ENCODE measurements around the gene PICK1.
"Not testable (repeated sequence)": the region's sequence is repeated elsewhere in the genome, so short reads cannot be mapped to it uniquely, and the experiment has no call there.

Gene PICK1

DNA sequence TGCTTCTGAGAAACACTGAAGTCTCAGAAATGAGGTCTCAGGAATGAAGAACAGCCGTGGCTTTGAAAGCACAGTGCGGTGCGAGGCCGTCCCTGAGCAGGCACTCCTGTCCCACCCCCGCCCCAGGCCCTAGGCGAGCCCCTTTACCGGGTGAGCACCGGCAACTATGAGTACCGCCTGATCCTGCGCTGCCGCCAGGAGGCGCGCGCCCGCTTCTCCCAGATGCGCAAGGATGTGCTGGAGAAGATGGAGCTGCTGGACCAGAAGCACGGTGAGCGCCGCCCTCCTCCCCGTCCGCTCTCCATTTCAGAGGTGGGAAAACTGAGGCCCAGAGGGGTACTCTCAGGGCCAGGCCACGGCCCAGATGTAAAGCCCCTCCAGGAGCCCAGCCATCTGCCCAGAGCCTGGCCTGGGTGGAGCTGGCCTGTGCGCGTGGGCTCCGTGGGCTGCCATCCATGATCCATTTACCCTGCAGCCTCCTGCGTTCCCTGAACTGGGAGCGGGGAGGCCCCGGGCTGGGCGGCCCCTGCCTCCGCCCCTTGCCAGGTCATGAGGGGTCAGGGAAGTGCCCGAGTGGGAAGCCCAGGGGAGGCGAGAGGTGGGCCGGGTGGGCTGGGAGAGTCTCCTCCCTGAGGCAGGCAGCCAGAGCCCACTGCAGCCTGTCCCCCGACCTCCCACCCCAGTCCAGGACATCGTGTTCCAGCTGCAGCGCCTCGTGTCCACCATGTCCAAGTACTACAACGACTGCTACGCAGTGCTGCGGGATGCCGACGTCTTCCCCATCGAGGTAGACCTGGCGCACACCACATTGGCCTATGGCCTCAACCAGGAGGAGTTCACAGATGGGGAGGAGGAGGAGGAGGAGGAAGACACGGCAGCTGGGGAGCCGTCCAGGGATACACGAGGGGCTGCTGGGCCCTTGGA lies 17.2 kb downstream of the PICK1 start:
- H3K27ac ChIP-seq, result no peak overlapping the region
- no peak for DNase-seq (ENCODE audit: low spot score)
- CTCF ChIA-PET, result no interaction called here
- TF ChIP-seq, protein P1, sequence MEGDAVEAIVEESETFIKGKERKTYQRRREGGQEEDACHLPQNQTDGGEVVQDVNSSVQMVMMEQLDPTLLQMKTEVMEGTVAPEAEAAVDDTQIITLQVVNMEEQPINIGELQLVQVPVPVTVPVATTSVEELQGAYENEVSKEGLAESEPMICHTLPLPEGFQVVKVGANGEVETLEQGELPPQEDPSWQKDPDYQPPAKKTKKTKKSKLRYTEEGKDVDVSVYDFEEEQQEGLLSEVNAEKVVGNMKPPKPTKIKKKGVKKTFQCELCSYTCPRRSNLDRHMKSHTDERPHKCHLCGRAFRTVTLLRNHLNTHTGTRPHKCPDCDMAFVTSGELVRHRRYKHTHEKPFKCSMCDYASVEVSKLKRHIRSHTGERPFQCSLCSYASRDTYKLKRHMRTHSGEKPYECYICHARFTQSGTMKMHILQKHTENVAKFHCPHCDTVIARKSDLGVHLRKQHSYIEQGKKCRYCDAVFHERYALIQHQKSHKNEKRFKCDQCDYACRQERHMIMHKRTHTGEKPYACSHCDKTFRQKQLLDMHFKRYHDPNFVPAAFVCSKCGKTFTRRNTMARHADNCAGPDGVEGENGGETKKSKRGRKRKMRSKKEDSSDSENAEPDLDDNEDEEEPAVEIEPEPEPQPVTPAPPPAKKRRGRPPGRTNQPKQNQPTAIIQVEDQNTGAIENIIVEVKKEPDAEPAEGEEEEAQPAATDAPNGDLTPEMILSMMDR (conservative IDR thresholded peaks at IDR 0.05; ENCODE audit: low read depth), result no peak
- POLR2A ChIA-PET (ENCODE audit: low non-redundant PET), result no interaction called here

DNA sequence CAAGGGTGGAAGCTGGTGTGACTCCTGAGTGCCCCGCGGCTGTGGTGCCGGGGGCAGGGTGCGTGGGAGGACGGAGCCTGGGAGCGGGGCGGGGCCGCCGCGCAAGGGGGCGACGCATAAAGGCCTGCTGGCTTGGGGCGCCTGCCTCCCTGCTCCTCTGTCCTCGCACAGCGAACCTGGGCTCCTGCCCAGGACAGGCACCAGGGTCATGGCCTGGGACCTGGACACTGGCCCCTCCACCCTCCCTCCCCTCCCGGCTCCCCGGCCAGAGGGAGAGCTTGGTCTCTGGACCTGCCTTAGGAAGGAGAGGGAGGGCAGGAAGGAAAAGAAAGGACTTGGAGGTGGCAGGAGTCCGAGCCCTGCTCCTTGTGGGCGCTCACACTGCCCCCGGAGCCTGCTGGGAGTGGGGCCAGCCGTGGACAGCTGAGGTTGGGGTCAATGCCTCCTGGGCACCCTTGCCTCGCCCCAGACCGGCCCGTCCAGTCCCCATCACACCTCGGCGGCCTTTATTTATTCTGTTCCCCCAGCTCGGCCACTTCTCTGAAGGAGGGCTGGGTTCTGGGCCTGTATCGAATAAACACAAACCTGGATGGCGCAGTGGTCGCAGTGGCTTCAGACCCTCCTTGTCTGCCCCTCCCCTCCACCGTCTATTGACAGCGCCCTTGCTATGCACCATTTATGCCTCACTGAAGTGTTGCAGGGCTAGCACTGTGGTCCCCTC lies 18.1 kb downstream of the PICK1 start:
- no peak for DNase-seq (ENCODE audit: low spot score)
- no peak overlapping the region; the same call in 1 of the 2 replicates for H3K27ac ChIP-seq
- POLR2A ChIA-PET (ENCODE audit: low non-redundant PET), result no interaction called here
- TF ChIP-seq, protein P1 (conservative IDR thresholded peaks at IDR 0.05; ENCODE audit: low read depth), result no peak
- CTCF ChIA-PET, result no interaction called here

DNA sequence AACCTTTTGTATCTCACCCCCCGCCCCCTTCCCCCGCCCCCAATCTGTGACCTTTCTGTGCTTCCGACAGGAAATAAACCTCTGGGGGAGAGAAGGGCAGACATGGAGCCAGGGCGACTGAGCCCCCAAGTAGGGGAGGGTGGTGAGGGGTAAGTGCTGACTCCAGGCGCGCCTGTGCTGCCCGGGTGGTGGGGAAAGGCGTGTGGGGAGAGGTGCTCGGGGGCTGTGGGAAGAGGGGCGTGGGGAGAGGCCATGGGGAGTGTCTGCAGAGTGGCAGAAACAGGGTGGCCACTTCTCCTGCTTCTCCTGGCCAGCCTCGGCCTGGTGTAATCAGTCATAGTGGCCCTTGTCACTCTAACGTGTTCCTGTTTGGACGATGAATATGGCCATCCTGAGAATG lies 18.8 kb downstream of the PICK1 start:
- H3K27ac ChIP-seq, result no peak overlapping the region; the same call in 1 of the 2 replicates
- TF ChIP-seq, protein P1 (conservative IDR thresholded peaks at IDR 0.05; ENCODE audit: low read depth), result no peak
- CTCF ChIA-PET, result no interaction called here
- no peak for DNase-seq (ENCODE audit: low spot score)
- POLR2A ChIA-PET (ENCODE audit: low non-redundant PET), result no interaction called here

DNA sequence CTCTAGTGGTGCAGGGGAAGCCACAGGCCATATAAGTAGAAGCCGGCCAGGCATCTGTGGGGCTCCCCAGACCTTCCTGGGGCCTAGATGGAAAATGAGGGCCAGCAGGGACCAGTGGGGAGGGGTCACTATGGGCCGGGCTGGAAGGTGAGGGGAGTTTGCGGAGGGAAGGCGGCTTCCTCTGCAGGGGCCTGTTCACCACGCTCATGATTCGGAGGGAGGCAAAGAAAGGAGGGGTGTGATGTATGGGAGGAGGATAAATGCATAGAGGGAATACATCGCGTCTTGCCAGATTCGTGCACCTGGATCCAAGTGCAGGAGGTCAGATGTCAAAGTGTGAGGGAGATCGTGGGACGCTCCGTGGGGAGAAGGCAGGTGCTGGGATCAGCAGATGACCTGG lies 19.9 kb downstream of the PICK1 start:
- CTCF ChIA-PET, result no interaction called here
- TF ChIP-seq, protein P1 (conservative IDR thresholded peaks at IDR 0.05; ENCODE audit: low read depth), result no peak
- no peak overlapping the region for H3K27ac ChIP-seq
- POLR2A ChIA-PET (ENCODE audit: low non-redundant PET), result no interaction called here
- no peak for DNase-seq (ENCODE audit: low spot score)

DNA sequence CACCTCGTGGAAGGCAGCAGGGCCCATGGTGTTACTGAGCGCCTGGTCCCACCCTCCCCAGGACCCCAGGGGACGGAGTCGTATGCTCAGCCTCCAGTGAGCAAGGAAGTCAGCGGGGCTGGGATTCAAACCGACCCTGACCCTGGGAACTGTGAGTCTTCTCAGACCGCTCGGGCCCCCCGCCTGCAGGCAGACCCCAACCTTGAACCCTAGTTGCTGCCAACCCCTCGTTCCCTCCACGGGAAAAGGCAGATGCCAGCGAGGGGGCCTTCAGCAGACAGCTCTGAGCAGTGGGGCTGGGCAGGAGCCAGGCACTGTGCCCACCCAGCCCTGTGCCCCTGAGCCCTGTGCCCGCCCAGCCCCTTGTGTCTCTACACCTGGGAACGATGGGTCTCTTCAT lies 20.4 kb downstream of the PICK1 start:
- CTCF ChIA-PET, result no interaction called here
- TF ChIP-seq, protein P1 (conservative IDR thresholded peaks at IDR 0.05; ENCODE audit: low read depth), result no peak
- DNase-seq (ENCODE audit: low spot score), result no peak
- no peak overlapping the region for H3K27ac ChIP-seq
- POLR2A ChIA-PET (ENCODE audit: low non-redundant PET), result no interaction called here

DNA sequence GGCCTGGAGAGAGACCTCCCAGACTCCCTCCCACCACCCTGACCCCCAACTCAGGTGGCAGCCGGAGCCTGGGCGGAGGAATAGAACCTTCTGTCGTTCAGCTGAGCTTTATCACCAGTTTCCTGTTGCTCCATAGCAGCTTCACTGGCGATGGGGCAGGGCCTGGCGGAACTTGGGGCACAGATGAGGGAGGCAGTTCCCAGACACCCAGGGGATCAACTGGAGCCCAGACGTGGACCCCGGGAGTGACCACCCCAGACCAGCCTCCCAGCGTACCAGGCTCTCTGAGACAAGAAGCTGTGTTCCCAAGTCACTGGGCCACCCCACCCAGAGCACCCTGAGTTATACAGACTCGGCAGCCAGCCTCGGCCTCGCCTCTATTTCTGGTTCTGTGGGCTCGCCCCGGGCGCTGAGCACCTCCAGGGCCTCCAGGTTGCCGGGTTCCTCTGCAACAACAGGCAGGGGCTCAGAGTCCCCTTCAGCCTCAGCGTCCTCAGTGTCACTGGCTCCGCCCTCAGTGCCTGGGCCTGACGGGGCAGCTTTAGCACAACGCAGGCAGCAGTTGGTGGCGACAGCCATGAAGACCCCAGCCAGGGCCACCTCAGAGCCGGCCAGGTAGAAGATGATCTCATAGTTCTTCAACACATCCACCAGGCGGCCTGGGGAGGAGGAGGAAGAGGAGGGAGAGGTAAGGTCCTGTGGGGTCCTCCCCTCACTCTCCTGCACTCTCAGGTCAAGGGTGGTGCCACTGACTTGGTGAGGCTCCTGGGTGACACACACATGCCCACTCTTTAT lies 21.0 kb downstream of the PICK1 start:
- CTCF ChIA-PET, result no interaction called here
- DNase-seq (ENCODE audit: low spot score), result no peak
- H3K27ac ChIP-seq, result no peak overlapping the region
- TF ChIP-seq, protein P1 (conservative IDR thresholded peaks at IDR 0.05; ENCODE audit: low read depth), result no peak
- POLR2A ChIA-PET (ENCODE audit: low non-redundant PET), result no interaction called here

DNA sequence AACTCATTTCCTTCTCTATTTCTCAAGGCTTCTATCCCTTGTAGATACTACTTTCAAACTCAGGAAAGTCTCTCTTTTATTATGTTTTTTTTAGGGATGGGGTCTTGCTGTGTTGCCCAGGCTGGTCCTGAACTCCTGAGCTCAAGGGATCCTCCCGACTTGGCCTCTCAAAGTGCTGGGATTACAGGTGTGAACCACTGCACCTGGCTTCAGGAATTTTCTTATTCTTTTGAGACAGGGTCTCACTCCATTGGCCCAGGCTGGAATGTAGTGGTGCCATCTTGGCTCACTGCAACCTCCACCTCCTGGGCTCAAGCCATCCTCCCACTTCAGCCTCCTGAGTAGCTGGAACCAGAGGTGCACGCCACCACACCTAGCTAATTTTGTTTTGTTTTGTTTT lies 22.0 kb downstream of the PICK1 start:
- POLR2A ChIA-PET (ENCODE audit: low non-redundant PET), result not testable (repeated sequence)

More for the DNA sequence above, 22.0 kb downstream of the PICK1 start:
- CTCF ChIA-PET; DNase-seq (ENCODE audit: low spot score); H3K27ac ChIP-seq: not testable (repeated sequence)

Data from RWPE1 (cell line).